Measurements from ENCODE around the gene SEC14L2. TPM values are rescaled to one million over a fixed set of nuclear protein-coding genes. Genes with fewer than 3 reads are reported as not detected.

SEC14L2 gene
- total RNA-seq, 1 experiment from 2014 or later: 9.4 TPM

- CTCF ChIA-PET: interaction anchor here (0.6 to 3.2 kb wide), 7 partner anchors 11 to 324 kb away, joined by 3 to 29 read pairs (median 5); partner anchors contain the start of genes CASTOR1, MTFP1 and RNF215
Observed at GRCh38 chr22:30397656-30398635, 1.1 kb downstream of the SEC14L2 start.

GRCh38 chr22:30398685-30399680, 2.2 kb downstream of the SEC14L2 start:
- BruUV-seq (replicated peaks): no TSS peak
- Histone ChIP-seq H3K36me3 (ENCODE audit: control insufficient read depth, insufficient read depth, low read length) (no peaks in the 10 kb centered on the region), H3K4me1 (peaks cover 9% of the 10 kb centered on the region; the same call in 1 of the 2 replicates), H3K9me3 (no peaks in the 10 kb centered on the region), H3K4me3 (ENCODE audit: low read depth, low read length) (no peak overlapping the region), H3K27me3 (replicated peaks; ENCODE audit: control insufficient read depth, insufficient read depth, low read length) (no peaks in the 10 kb centered on the region)
- ChIA-PET POLR2A (no interaction called here), CTCF (interaction anchor here (0.7 to 3.2 kb wide), 4 partner anchors 12 to 1274 kb away, joined by 3 to 29 read pairs (median 3); partner anchors contain the start of genes MTFP1 and RNF215)
- no peaks in the 10 kb centered on the region for H3K27me3 Mint-ChIP-seq (ENCODE audit: insufficient read depth, unreplicated experiment)
- H3K27ac Mint-ChIP-seq (ENCODE audit: unreplicated experiment): no peak overlapping the region
- DNase-seq: no peak
- intact Hi-C loops (cut with micrococcal nuclease; ENCODE audit: unreplicated experiment): no loop called here
- no peaks in the 10 kb centered on the region for H3K9me3 Mint-ChIP-seq (ENCODE audit: unreplicated experiment)
- no peak for TF ChIP-seq CTCF (IDR thresholded peaks at IDR 0.05; ENCODE audit: insufficient read depth in 1 of 2, low read depth in 1 of 2, low read length in 1 of 2, severe bottlenecking in 1 of 2, unreplicated experiment in 1 of 2)
- H3K4me3 Mint-ChIP-seq (ENCODE audit: unreplicated experiment): peak overlapping the region; percentile 76
- H3K36me3 Mint-ChIP-seq (ENCODE audit: insufficient read depth, unreplicated experiment): peaks cover 13% of the 10 kb centered on the region
- peaks cover 14% of the 10 kb centered on the region for H3K4me1 Mint-ChIP-seq (ENCODE audit: low read depth, unreplicated experiment)

More at GRCh38 chr22:30397656-30398635, 1.1 kb downstream of the SEC14L2 start:
- POLR2A ChIA-PET: interaction anchor here (0.6 to 2.2 kb wide), 2 partner anchors 25 to 120 kb away, joined by 4 to 19 read pairs; no protein-coding TSS in a partner anchor
- no peak for TF ChIP-seq CTCF (IDR thresholded peaks at IDR 0.05; ENCODE audit: insufficient read depth in 1 of 2, low read depth in 1 of 2, low read length in 1 of 2, severe bottlenecking in 1 of 2, unreplicated experiment in 1 of 2)
- no peaks in the 10 kb centered on the region for H3K27me3 Mint-ChIP-seq (ENCODE audit: insufficient read depth, unreplicated experiment)
- no peaks in the 10 kb centered on the region for H3K9me3 Mint-ChIP-seq (ENCODE audit: unreplicated experiment)
- no peak for DNase-seq
- peaks cover 9% of the 10 kb centered on the region; the same call in 1 of the 2 replicates for H3K4me1 ChIP-seq
- peaks cover 14% of the 10 kb centered on the region for H3K4me1 Mint-ChIP-seq (ENCODE audit: low read depth, unreplicated experiment)
- intact Hi-C loops (cut with micrococcal nuclease; ENCODE audit: unreplicated experiment): no loop called here
- H3K27ac Mint-ChIP-seq (ENCODE audit: unreplicated experiment): peak overlapping the region; percentile 29
- peak overlapping the region; percentile 76 for H3K4me3 Mint-ChIP-seq (ENCODE audit: unreplicated experiment)
- no TSS peak for BruUV-seq (replicated peaks)
- no peaks in the 10 kb centered on the region for H3K36me3 ChIP-seq (ENCODE audit: control insufficient read depth, insufficient read depth, low read length)
- peak overlapping the region; percentile 87 for H3K4me3 ChIP-seq (ENCODE audit: low read depth, low read length)
- peaks cover 13% of the 10 kb centered on the region for H3K36me3 Mint-ChIP-seq (ENCODE audit: insufficient read depth, unreplicated experiment)
- H3K9me3 ChIP-seq: no peaks in the 10 kb centered on the region
- no peaks in the 10 kb centered on the region for H3K27me3 ChIP-seq (replicated peaks; ENCODE audit: control insufficient read depth, insufficient read depth, low read length)

Data from Caco-2 (cell line).